Measurements from ENCODE around the gene PSMD7. TPM values are rescaled to one million over a fixed set of nuclear protein-coding genes. Genes with fewer than 3 reads are reported as not detected.

PSMD7 gene
- polyA plus RNA-seq, 1 donor from 2014 or later: 112 TPM

GRCh38 chr16:74305978-74306784, 9.6 kb downstream of the PSMD7 start:
- no peak for TF ChIP-seq SMC3 (conservative IDR thresholded peaks at IDR 0.05; ENCODE audit: poor library complexity)
- TF ChIP-seq TAF1 (IDR thresholded peaks at IDR 0.05; ENCODE audit: low read depth): no peak
- TF ChIP-seq, protein P1, sequence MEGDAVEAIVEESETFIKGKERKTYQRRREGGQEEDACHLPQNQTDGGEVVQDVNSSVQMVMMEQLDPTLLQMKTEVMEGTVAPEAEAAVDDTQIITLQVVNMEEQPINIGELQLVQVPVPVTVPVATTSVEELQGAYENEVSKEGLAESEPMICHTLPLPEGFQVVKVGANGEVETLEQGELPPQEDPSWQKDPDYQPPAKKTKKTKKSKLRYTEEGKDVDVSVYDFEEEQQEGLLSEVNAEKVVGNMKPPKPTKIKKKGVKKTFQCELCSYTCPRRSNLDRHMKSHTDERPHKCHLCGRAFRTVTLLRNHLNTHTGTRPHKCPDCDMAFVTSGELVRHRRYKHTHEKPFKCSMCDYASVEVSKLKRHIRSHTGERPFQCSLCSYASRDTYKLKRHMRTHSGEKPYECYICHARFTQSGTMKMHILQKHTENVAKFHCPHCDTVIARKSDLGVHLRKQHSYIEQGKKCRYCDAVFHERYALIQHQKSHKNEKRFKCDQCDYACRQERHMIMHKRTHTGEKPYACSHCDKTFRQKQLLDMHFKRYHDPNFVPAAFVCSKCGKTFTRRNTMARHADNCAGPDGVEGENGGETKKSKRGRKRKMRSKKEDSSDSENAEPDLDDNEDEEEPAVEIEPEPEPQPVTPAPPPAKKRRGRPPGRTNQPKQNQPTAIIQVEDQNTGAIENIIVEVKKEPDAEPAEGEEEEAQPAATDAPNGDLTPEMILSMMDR (IDR thresholded peaks at IDR 0.05; ENCODE audit: poor library complexity, severe bottlenecking): no peak
- no peak for TF ChIP-seq RAD21 (conservative IDR thresholded peaks at IDR 0.05)
- TF ChIP-seq, protein P2, sequence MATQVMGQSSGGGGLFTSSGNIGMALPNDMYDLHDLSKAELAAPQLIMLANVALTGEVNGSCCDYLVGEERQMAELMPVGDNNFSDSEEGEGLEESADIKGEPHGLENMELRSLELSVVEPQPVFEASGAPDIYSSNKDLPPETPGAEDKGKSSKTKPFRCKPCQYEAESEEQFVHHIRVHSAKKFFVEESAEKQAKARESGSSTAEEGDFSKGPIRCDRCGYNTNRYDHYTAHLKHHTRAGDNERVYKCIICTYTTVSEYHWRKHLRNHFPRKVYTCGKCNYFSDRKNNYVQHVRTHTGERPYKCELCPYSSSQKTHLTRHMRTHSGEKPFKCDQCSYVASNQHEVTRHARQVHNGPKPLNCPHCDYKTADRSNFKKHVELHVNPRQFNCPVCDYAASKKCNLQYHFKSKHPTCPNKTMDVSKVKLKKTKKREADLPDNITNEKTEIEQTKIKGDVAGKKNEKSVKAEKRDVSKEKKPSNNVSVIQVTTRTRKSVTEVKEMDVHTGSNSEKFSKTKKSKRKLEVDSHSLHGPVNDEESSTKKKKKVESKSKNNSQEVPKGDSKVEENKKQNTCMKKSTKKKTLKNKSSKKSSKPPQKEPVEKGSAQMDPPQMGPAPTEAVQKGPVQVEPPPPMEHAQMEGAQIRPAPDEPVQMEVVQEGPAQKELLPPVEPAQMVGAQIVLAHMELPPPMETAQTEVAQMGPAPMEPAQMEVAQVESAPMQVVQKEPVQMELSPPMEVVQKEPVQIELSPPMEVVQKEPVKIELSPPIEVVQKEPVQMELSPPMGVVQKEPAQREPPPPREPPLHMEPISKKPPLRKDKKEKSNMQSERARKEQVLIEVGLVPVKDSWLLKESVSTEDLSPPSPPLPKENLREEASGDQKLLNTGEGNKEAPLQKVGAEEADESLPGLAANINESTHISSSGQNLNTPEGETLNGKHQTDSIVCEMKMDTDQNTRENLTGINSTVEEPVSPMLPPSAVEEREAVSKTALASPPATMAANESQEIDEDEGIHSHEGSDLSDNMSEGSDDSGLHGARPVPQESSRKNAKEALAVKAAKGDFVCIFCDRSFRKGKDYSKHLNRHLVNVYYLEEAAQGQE (IDR thresholded peaks at IDR 0.05; ENCODE audit: borderline replicate concordance): no peak
- no peak for TF ChIP-seq MXI1 (conservative IDR thresholded peaks at IDR 0.05; ENCODE audit: poor library complexity, severe bottlenecking)
- no peak for TF ChIP-seq EP300 (conservative IDR thresholded peaks at IDR 0.05; ENCODE audit: poor library complexity, severe bottlenecking)
- TF ChIP-seq POLR2AphosphoS5 (IDR thresholded peaks at IDR 0.05): no peak
- no peak for TF ChIP-seq EZH2 (IDR thresholded peaks at IDR 0.05; ENCODE audit: borderline replicate concordance, insufficient read depth, low read length, poor library complexity, severe bottlenecking)
- H3K9me2 ChIP-seq (ENCODE audit: insufficient read depth, low read length): no peaks in the 10 kb centered on the region
- no peaks in the 10 kb centered on the region for H3F3A ChIP-seq (ENCODE audit: insufficient read depth, low read length, poor library complexity, severe bottlenecking)
- H2AFZ ChIP-seq (ENCODE audit: low read depth, low read length): no peak overlapping the region
- H3K9ac ChIP-seq (ENCODE audit: low read length): no peak overlapping the region
- H4K20me1 ChIP-seq (ENCODE audit: insufficient read depth): no peaks in the 10 kb centered on the region
- H3K36me3 ChIP-seq (ENCODE audit: insufficient read depth, low read length): peaks cover 7% of the 10 kb centered on the region
- H3K4me3 ChIP-seq (ENCODE audit: low read length): no peak overlapping the region
- H3K9me3 ChIP-seq (ENCODE audit: low read length): no peaks in the 10 kb centered on the region
- no peak overlapping the region for H3K4me2 ChIP-seq (ENCODE audit: low read length)
- no peaks in the 10 kb centered on the region for H3K27me3 ChIP-seq (ENCODE audit: insufficient read depth, low read depth, low read length)
- H3K27ac ChIP-seq (ENCODE audit: low read length): no peak overlapping the region
- no peaks in the 10 kb centered on the region for H3K79me2 ChIP-seq (replicated peaks; ENCODE audit: insufficient read depth, low read length)

DNA sequence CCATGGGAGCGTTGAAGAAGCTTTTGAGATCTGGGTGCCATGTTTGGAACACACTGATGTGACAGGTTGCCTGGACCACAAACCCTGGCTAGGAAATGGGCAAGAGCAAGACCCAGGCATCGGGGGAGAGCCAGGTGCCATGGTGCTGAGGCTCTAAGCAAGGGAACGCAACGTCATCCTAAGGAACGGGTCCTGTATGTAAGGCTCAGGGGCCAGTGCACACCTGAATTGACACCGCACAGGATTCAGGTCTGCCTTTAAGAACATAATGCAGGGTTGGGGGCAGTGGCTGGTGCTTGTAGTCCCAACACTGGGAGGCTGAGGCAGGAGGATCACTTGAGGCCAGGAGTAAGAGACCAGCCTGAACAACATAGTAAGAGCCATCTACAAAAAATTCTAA, 10.8 kb downstream of the PSMD7 start:
- no peaks in the 10 kb centered on the region for H3K27me3 ChIP-seq (ENCODE audit: insufficient read depth, low read depth, low read length)
- no peaks in the 10 kb centered on the region for H3K9me3 ChIP-seq (ENCODE audit: low read length)
- H2AFZ ChIP-seq (ENCODE audit: low read depth, low read length): no peak overlapping the region
- H3K79me2 ChIP-seq (replicated peaks; ENCODE audit: insufficient read depth, low read length): no peaks in the 10 kb centered on the region
- no peaks in the 10 kb centered on the region for H3F3A ChIP-seq (ENCODE audit: insufficient read depth, low read length, poor library complexity, severe bottlenecking)
- H4K20me1 ChIP-seq (ENCODE audit: insufficient read depth): no peaks in the 10 kb centered on the region
- H3K27ac ChIP-seq (ENCODE audit: low read length): no peak overlapping the region
- no peak for TF ChIP-seq MXI1 (conservative IDR thresholded peaks at IDR 0.05; ENCODE audit: poor library complexity, severe bottlenecking)
- H3K9ac ChIP-seq (ENCODE audit: low read length): no peak overlapping the region
- no peak overlapping the region for H3K4me3 ChIP-seq (ENCODE audit: low read length)
- H3K4me2 ChIP-seq (ENCODE audit: low read length): no peak overlapping the region
- no peaks in the 10 kb centered on the region for H3K9me2 ChIP-seq (ENCODE audit: insufficient read depth, low read length)
- no peaks in the 10 kb centered on the region for H3K36me3 ChIP-seq (ENCODE audit: insufficient read depth, low read length)

Data from neural cell (in vitro differentiated cells).